Placental epithelial cell (primary cell): Measurements from ENCODE around the gene TGFB1I1. TPM values are rescaled to one million over a fixed set of nuclear protein-coding genes. Genes with fewer than 3 reads are reported as not detected.

ENCODE experiments used
- total RNA-seq: library from RNA; depleted of rRNA; stranded (reverse); fragments of >200 nt; gene quantifications from 2 replicates; pipeline ENCODE4 v1.2.3, GENCODE V29; 2012

TGFB1I1 gene
- total RNA-seq, result 61.3 and 62.0 TPM in 2 replicates

GRCh38 chr16:31471875-31472708 is at the start of gene TGFB1I1:
TSS of gene TGFB1I1 (plus strand) at chr16:31472152. CDS start at chr16:31472189, 37 bp downstream.

GRCh38 chr16:31428279-31428597 is 43.7 kb upstream of the TGFB1I1 start, which contains the start of gene COX6A2:
TSS of gene COX6A2 (minus strand) at chr16:31428360. CDS start at chr16:31428325, 35 bp downstream.

GRCh38 chr16:31458844-31459686 is 12.9 kb upstream of the TGFB1I1 start, which contains the start of gene ARMC5:
TSS of gene ARMC5 (plus strand) at chr16:31459501. CDS start at chr16:31459525, 24 bp downstream.

GRCh38 chr16:31483081-31483480 is 11.1 kb downstream of the TGFB1I1 start, which contains the start of gene SLC5A2:
TSS of gene SLC5A2 (plus strand) at chr16:31483123. CDS start at chr16:31483137, 14 bp downstream.

GRCh38 chr16:31507929-31508705 is 36.2 kb downstream of the TGFB1I1 start, which contains the start of gene RUSF1:
TSS of gene RUSF1 (minus strand) at chr16:31508391. CDS start at chr16:31508373, 18 bp downstream.

Other genes with a start within 250 kb of the TGFB1I1 start
- under 0.01 TPM in 1 of 2 replicates, not detected in the other for gene ITGAM, start 212.2 kb upstream of the TGFB1I1 start, total RNA-seq
- gene ITGAX, start 117.0 kb upstream of the TGFB1I1 start, total RNA-seq, result not detected in 2 replicates
- not detected in 2 replicates for gene ITGAD, start 78.8 kb upstream of the TGFB1I1 start, total RNA-seq
- gene COX6A2, start 43.8 kb upstream of the TGFB1I1 start, total RNA-seq, result not detected in 2 replicates
- 0.87 and 2.4 TPM in 2 replicates for gene ZNF843, start 29.4 kb upstream of the TGFB1I1 start, total RNA-seq
- 16.5 and 19.6 TPM in 2 replicates for gene ARMC5, start 12.7 kb upstream of the TGFB1I1 start, total RNA-seq
- gene SLC5A2, start 11.0 kb downstream of the TGFB1I1 start, total RNA-seq, result 0.54 and 0.79 TPM in 2 replicates
- 61.6 and 80.4 TPM in 2 replicates for gene RUSF1, start 36.2 kb downstream of the TGFB1I1 start, total RNA-seq
- gene AHSP, start 55.7 kb downstream of the TGFB1I1 start, total RNA-seq, result not detected in 2 replicates